GM18951 (cell line): ENCODE results near the gene KRTAP12-2.
"Not testable (repeated sequence)": the region's sequence is repeated elsewhere in the genome, so short reads cannot be mapped to it uniquely, and the experiment has no call there.

Experiments
- POLR2A ChIP-seq: IDR thresholded peaks from 4 replicates; pipeline ENCODE4 v1.6.1; 2011; ENCODE audit warnings: mild to moderate bottlenecking; ENCODE audit not compliant: insufficient read length, insufficient read depth; ENCODE audit errors: extremely low read depth
- in situ Hi-C: fragments of 300-500 bp; cut with MboI; formaldehyde crosslinking; loops from one replicate; pipeline ENCODE4 v1.12.0; 2022; ENCODE audit warnings: low sequenced_read_pairs, mixed read lengths, inconsistent platforms; ENCODE audit not compliant: unreplicated experiment

Gene KRTAP12-2

GRCh38 chr21:44697811-44698734 lies 31.3 kb upstream of the KRTAP12-2 start:
- in situ Hi-C loops: no loop called here
- TF ChIP-seq POLR2A: no peak

GRCh38 chr21:44697172-44697810 lies 30.6 kb upstream of the KRTAP12-2 start, which contains the start of gene KRTAP10-12:
KRTAP10-12 (plus strand) TSS chr21:44697172; CDS start chr21:44697202, 30 bp downstream.
- in situ Hi-C loops: not testable (repeated sequence)

GRCh38 chr21:44696572-44696971 lies 29.8 kb upstream of the KRTAP12-2 start:
- no peak for TF ChIP-seq POLR2A
- in situ Hi-C loops: no loop called here

GRCh38 chr21:44695641-44696040 lies 28.9 kb upstream of the KRTAP12-2 start:
- in situ Hi-C loops: no loop called here
- no peak for TF ChIP-seq POLR2A

GRCh38 chr21:44695184-44695583 lies 28.5 kb upstream of the KRTAP12-2 start:
- in situ Hi-C loops: no loop called here
- TF ChIP-seq POLR2A: no peak

GRCh38 chr21:44694776-44695175 lies 28.0 kb upstream of the KRTAP12-2 start:
- in situ Hi-C loops: no loop called here

GRCh38 chr21:44692798-44693512 lies 26.2 kb upstream of the KRTAP12-2 start:
- TF ChIP-seq POLR2A: no peak
- in situ Hi-C loops: no loop called here

More at GRCh38 chr21:44694776-44695175, 28.0 kb upstream of the KRTAP12-2 start:
- TF ChIP-seq POLR2A: no peak

GRCh38 chr21:44691686-44692085 lies 25.0 kb upstream of the KRTAP12-2 start:
- in situ Hi-C loops: no loop called here

GRCh38 chr21:44689740-44690139 lies 23.0 kb upstream of the KRTAP12-2 start:
- in situ Hi-C loops: not testable (repeated sequence)

More at GRCh38 chr21:44691686-44692085, 25.0 kb upstream of the KRTAP12-2 start:
- TF ChIP-seq POLR2A: no peak

GRCh38 chr21:44687671-44688070 lies 20.9 kb upstream of the KRTAP12-2 start:
- in situ Hi-C loops: no loop called here
- TF ChIP-seq POLR2A: no peak

- TF ChIP-seq POLR2A: no peak
- in situ Hi-C loops: no loop called here
Observed at GRCh38 chr21:44686843-44687561, 20.3 kb upstream of the KRTAP12-2 start.

- in situ Hi-C loops: no loop called here
- TF ChIP-seq POLR2A: no peak
Observed at GRCh38 chr21:44686000-44686781, 19.5 kb upstream of the KRTAP12-2 start.

- in situ Hi-C loops: not testable (repeated sequence)
Observed at GRCh38 chr21:44685050-44685449, 18.3 kb upstream of the KRTAP12-2 start.
